NCI-H2107 treated with DMSO at 0.1 percent for 48 hours (cell line): Measurements from ENCODE around the gene DNAJC1.

ENCODE experiments used
- DNase-seq: peaks from one replicate; lab custom pipeline; 2025; ENCODE audit not compliant: unreplicated experiment; lab: John Stamatoyannopoulos, UW

Gene DNAJC1

GRCh38 chr10:21962358-21962757 is 41.2 kb downstream of the DNAJC1 start:
- DNase-seq, result no peak

- no peak for DNase-seq
Observed at GRCh38 chr10:21961847-21962246, 41.7 kb downstream of the DNAJC1 start.

GRCh38 chr10:21959998-21960397 is 43.5 kb downstream of the DNAJC1 start:
- DNase-seq, result no peak

- DNase-seq, result no peak
Observed at GRCh38 chr10:21954690-21955089, 48.8 kb downstream of the DNAJC1 start.

GRCh38 chr10:21954132-21954531 is 49.4 kb downstream of the DNAJC1 start:
- no peak for DNase-seq

GRCh38 chr10:21953585-21954057 is 49.9 kb downstream of the DNAJC1 start:
- peak; percentile 5 for DNase-seq

GRCh38 chr10:21950566-21950965 is 53.0 kb downstream of the DNAJC1 start:
- no peak for DNase-seq

GRCh38 chr10:21946946-21947345 is 56.6 kb downstream of the DNAJC1 start:
- no peak for DNase-seq

- no peak for DNase-seq
Observed at GRCh38 chr10:21944727-21945386, 58.7 kb downstream of the DNAJC1 start.

GRCh38 chr10:21943633-21944265 is 59.8 kb downstream of the DNAJC1 start:
- DNase-seq, result no peak

- DNase-seq, result no peak
Observed at GRCh38 chr10:21935439-21936023, 68.0 kb downstream of the DNAJC1 start.

GRCh38 chr10:21934307-21934706 is 69.2 kb downstream of the DNAJC1 start:
- DNase-seq, result no peak

- no peak for DNase-seq
Observed at GRCh38 chr10:21929070-21929469, 74.5 kb downstream of the DNAJC1 start.

GRCh38 chr10:21927631-21928353 is 75.7 kb downstream of the DNAJC1 start:
- no peak for DNase-seq

GRCh38 chr10:21926949-21927348 is 76.6 kb downstream of the DNAJC1 start:
- no peak for DNase-seq

GRCh38 chr10:21926358-21926925 is 77.1 kb downstream of the DNAJC1 start:
- no peak for DNase-seq

- no peak for DNase-seq
Observed at GRCh38 chr10:21925851-21926250, 77.7 kb downstream of the DNAJC1 start.

- no peak for DNase-seq
Observed at GRCh38 chr10:21924511-21924910, 79.0 kb downstream of the DNAJC1 start.

GRCh38 chr10:21920633-21921032 is 82.9 kb downstream of the DNAJC1 start:
- no peak for DNase-seq

GRCh38 chr10:21919906-21920305 is 83.6 kb downstream of the DNAJC1 start:
- no peak for DNase-seq

- DNase-seq, result no peak
Observed at GRCh38 chr10:21919117-21919516, 84.4 kb downstream of the DNAJC1 start.
